Myocyte (in vitro differentiated cells): ENCODE measurements around the gene SIX6. TPM values are rescaled to one million over a fixed set of nuclear protein-coding genes. Genes with fewer than 3 reads are reported as not detected.
A peak's percentile ranks its signal among the peaks of the same experiment; 100 is the strongest.
"Not testable (repeated sequence)": the region's sequence is repeated elsewhere in the genome, so short reads cannot be mapped to it uniquely, and the experiment has no call there.

Experiments used
- DNase-seq: peaks from one replicate; pipeline ENCODE4 v3.0.0-alpha.2; 2012; ENCODE audit warnings: low read depth
- polyA plus RNA-seq: library from polyadenylated mRNA; unstranded; fragments of >200 nt; gene quantifications from one replicate; pipeline ENCODE4 v1.2.1, GENCODE V29; 2012; ENCODE audit warnings: missing spikeins
- total RNA-seq: library from RNA; depleted of rRNA; stranded (reverse); fragments of >200 nt; gene quantifications from 2 replicates; pipeline ENCODE4 v1.2.3, GENCODE V29; 2014

SIX6 gene
- total RNA-seq, result 0.08 TPM in 1 of 2 replicates, not detected in the other
- polyA plus RNA-seq, result 0.08 TPM

DNA sequence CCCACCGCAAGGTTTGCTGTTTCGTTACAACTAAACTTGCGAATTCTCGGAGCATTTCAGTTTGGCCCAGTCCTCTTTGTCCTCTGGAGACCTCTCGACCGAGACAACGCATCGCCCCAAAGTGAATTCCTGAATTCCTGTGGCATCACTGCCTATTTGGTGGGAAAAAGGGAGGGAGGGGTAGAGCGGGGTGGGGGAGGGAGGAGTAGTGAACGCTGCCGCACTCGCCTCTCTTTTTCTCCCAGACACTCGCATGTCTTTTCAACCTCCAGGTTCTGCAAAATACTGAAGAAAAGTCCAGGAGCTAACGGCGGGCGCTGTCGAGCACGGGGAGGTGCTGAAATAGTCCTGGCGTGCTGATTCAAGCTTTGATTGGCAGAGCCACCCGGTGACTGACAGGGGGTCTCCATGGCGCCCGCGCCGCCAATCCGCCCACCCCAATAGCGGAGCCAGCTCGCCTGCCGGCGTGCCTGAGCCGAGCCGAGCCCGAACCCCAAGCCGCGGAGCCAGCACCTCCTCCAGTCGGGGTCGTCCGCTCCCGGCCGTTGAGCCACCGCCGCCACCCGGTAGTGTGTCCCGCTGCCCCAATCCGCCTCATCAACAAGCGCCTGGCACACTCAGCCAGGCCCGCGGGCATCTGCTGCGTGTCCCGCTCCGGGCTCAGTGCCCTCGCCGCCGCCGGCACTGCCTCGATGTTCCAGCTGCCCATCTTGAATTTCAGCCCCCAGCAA is at the start of gene SIX6:
TSS of gene SIX6 (plus strand) at position 440 of the 731 bp plus-strand sequence. CDS start at position 693, 253 bp downstream.
- peak; percentile 68 for DNase-seq

GRCh38 chr14:60480248-60480647 is 28.7 kb upstream of the SIX6 start:
- DNase-seq, result not testable (repeated sequence)

- no peak for DNase-seq
These were observed 26.2 kb upstream of the SIX6 start for GRCh38 chr14:60482743-60483142.

DNA sequence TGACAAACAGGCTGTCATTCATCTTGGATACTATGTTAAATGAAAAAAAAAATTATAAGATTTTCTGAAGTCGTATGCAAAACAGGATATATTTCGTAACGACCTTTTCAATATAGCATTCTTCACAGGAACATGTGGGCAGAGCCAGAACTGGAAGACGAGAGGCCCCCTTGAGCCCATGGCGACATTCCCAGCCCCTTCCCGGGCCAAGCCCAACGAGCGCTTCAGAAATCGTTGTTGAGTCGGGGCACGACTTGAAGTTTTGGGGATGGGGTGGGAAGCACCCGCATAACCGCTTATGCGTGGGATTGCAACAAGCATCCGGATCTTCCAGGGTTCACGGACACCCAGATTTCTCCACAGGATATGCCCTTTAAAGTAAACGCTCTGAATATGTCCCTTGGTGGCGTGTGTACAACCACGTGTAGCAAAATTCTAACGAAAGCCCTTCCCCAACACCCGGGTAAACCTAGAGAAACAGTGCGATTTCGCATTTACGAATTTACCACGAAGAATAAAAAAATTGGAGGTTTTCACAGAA is 23.8 kb upstream of the SIX6 start:
- DNase-seq, result no peak

DNA sequence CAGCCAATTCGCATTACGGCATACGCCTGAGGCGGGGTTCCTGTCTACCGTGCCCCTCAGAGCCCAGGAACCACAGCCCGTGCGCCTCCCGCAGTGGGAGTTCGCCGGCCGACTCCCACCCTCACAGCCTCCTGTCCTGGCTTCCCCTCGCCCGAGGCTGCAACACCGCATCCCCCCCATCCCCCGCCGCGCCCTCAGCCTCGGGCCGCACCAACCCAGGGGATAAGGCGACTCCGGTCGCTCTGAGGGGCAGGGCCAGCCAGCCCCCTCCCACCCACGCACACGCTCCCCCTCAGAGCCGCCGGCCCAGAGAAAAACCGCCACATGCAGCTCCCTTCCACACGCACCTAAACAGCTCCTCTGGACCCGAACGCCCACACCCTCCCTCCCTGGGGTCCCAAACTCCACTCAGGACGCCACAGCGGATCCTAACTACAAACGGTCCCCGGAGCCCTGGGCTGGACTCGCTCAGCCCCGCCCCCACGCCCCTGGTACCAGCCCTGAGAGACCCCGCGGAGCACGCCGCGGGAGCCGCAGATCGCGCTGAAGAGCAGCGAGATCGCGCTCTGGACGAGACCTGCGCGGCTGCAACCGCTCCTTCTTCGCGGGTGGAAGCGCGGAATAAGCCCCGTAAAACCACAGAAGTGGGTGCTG is 23.2 kb upstream of the SIX6 start, which contains the start of gene C14orf39:
TSS of gene C14orf39 (minus strand) at position 466 of the 654 bp plus-strand sequence. CDS start 985 bp downstream, outside the sequence.
- DNase-seq, result peak; percentile 54

DNA sequence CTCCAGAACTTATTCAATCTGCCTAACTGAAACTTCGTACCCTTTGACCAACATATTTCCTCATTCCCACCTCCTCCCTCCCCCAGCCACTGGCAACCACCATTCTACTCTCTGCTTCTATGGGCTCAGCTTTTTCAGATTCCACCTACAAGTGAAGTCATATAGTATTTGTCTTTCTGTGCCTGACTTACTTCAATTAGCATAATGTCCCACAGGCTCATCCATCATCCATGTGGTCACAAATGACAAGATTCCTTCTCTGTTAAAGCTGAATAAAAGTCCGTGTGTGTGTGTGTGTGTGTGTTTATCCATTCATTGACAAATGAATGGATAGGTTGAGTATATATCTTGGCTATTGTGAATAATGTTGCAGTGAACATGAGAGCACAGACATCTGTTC is 21.7 kb upstream of the SIX6 start:
- DNase-seq, result no peak

GRCh38 chr14:60488175-60488574 is 20.8 kb upstream of the SIX6 start:
- DNase-seq, result no peak

DNA sequence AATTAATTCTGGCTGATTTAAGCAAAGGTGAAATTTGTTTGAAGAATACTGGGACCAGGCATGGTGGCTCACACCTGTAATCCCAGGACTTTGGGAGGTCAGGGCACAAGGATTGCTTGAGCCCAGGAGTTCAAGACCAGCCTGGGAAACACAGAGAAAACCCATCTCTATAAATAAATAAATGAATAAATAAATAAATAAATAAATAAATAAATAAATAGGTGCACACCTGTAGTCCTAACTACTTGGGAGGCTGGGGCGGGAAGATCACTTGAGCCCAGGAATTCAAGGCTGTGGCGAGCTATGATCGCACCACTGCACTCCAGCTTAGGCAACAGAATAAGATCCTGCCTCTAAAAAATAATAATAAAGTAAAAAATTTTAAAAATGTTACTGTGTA is 18.7 kb upstream of the SIX6 start:
- no peak for DNase-seq

DNA sequence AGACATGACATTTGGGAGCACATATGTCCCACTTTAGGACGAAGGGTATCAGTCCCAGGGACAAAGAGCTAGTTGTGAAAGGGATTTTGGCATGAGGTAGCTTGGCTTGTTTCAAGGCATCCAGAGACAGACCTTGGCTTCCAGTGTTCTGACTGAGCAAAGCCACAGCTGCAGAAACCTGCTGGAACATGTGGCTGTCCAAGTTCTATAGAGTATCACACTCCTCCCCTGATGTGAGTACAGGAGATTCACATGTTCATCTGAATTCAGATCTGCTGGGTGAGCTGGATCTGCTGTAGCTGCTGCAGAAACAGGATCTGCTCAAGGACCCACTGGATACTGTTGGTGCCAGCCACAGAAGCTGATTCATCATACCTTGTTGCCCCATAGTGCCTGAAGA is 13.0 kb upstream of the SIX6 start:
- no peak for DNase-seq

DNA sequence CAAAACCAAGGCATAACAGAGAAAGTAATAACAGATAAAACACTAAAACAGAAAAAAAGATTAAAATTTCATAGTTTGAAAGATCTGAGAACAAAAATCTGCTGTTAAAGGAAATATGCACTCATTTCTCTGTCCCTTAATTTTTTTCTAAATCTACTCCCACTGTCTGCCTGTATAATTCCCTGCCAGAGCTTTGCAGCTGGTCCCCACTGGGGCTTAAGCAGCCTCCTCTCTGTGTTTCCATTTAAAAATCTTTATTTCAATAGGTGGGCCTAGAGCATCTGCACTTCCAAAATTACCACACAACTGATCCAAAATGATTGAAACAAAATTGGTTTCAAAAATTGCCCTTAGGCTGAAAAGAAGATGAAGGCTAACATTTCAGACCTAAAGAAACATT is 6.4 kb upstream of the SIX6 start:
- no peak for DNase-seq

DNA sequence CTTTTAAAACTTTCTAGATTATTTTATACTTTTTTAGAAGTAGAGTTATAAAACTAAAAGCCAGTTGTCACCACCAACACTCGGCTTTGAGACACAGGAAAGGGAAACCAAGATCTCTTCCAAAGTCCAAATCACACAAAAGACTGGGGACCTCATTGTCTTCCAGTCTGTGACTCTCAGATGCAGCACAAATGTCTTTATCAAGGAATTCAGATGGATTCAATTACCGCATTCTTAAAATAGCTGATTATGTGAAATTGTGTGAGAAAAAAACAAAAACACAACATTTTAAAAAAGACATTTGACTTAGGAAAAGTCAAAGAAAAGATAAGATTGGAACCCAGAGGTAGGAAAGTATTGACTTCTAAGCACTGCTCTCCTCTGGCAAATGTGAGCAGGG is 3.5 kb upstream of the SIX6 start:
- DNase-seq, result no peak

DNA sequence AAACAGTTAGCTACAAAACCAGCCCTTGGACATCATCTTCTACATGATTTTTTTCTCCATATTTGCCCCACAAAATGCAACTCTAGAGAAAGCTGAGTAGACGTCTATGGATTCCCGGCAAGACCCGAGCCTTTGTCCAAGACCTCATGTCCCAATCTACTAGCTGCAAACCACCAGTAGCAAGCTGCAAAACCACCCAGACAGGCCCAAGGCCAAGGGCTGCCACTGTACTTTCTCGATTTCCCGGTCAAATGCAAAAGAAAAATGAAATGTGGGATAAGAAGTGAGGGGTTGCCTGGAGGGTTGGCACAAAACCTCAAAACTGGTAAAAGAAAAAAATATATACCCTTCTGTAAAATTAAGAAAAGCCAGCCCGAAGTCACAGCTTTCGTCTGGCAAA is 2.9 kb upstream of the SIX6 start:
- DNase-seq, result no peak

GRCh38 chr14:60506462-60506984 is 2.4 kb upstream of the SIX6 start:
- DNase-seq, result no peak

GRCh38 chr14:60506985-60507829 is 1.7 kb upstream of the SIX6 start:
- no peak for DNase-seq

GRCh38 chr14:60508363-60508706 is 611 bp upstream of the SIX6 start:
- no peak for DNase-seq

DNA sequence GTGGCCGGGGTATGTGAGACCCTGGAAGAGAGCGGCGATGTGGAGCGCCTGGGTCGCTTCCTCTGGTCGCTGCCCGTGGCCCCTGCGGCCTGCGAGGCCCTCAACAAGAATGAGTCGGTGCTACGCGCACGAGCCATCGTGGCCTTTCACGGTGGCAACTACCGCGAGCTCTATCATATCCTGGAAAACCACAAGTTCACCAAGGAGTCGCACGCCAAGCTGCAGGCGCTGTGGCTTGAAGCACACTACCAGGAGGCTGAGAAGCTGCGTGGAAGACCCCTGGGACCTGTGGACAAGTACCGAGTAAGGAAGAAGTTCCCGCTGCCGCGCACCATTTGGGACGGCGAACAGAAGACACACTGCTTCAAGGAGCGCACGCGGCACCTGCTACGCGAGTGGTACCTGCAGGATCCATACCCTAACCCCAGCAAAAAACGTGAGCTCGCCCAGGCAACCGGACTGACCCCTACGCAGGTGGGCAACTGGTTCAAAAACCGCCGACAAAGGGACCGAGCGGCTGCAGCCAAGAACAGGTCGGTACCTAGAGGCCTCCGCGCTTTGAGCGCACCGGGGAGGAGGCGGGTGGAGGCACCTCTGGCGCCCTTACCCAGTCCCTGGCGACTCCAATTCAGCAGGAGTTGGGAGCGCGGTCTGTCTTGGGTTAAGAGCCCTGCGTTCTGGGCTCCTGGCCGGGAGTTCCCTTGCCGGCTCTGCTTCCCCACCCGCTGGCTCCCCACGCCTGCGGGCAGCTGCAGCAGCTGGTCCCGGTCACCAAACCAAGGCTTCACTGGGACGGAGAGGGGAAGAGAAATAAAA is 700 bp downstream of the SIX6 start:
- DNase-seq, result no peak

DNA sequence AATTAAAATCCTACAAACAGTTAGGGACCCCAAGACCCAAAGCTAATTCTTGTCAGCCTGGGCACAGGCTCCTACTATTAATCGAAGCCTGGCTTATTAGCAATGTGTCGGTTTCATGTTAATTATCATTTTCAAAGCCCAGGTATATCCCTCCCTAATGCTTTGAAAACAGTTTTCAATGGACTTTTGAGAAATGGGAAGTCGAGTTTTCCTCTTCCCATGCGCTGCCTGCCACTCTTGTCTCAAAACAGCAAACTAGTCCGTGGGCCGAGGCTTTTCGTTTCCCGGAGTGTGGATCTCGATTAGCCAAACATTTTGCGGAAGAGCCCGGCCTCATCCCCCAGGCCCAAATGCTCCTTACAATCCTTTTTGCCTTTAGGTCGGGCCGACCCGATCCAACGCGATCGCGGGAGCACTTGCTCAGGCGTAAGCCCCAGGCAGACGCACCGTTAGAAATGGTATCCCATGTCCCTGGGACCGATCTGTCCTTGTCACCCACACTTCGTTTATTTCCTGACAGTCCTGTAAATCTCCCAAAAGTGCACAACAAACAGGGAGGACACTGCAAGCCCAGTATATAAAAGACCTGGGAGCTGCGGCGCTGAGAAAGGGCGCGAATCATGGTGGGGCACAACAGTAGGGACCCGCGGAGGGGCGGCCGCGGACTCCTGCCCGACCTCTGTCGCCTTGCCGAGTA is 1.5 kb downstream of the SIX6 start:
- DNase-seq, result no peak

- no peak for DNase-seq
These were observed 2.1 kb downstream of the SIX6 start for GRCh38 chr14:60510951-60511599.

DNA sequence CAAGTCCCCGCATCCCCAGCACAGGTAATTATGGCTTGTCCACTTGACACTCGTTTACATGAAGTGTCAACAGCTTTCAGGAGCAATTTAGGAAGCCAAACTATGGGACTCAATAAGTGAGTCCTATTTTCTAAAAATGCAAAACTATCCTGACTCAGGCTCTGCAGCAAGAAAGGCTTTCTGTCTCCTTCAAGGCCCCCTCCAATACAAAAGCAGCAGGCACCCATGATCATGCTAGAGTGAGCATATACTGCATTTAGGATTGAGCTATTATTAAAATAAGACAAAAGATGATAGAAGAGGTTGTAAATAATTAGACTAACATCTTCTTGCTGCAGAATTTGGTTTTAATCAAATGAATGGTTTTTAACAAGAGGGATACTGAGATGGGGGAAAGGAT is 3.2 kb downstream of the SIX6 start:
- DNase-seq, result no peak
